Measurements from ENCODE around the gene CFDP1. TPM values are rescaled to one million over a fixed set of nuclear protein-coding genes. Genes with fewer than 3 reads are reported as not detected.

CFDP1 gene
- total RNA-seq, 2 donors from 2014 or later: 88.7 to 117 TPM

DNA sequence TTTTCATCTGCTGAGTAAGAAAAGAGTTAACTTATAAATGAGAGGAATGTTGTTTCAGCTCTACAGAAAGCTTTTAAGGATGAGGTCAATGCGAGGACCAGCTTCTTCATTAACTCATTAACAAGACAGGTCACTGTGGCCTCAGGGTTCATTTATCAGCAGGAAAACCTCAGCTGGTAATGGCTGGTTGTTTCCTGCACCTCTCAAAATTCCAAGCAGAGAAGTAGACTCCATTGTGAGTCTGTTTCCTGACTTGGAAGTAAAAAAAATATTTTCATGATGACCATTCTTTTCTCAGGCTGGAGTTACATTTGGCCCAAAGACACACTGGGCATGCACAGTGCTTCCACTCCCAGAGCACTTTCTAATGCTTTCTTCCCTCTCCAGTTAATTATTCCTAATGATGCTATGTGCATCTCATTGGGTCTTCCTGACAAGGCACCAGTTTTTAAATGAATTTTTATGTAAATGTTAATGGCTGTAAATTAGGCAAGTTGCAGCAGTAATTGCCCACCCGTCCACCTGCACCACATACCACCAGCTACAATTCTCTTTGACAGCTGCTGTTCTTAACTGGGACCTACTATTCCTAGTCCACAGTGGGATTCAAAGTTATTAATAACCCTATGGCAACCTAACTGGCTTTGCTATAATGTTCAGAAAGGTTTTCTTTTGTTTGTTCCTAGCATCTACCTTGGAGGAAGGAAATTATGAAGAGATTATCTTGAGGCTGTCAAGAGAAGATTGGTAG lies 92.4 kb downstream of the CFDP1 start:
- TF ChIP-seq CTCF (conservative IDR thresholded peaks at IDR 0.05): no peak
- H3K4me1 ChIP-seq (ENCODE audit: control insufficient read depth, insufficient read depth, low read length): peaks cover 2% of the 10 kb centered on the region
- Mint-ChIP-seq H3K36me3 (ENCODE audit: low read depth) (peaks cover 37% of the 10 kb centered on the region), H3K4me3 (no peak overlapping the region), H3K27ac (no peak overlapping the region), H3K27me3 (ENCODE audit: insufficient read depth) (no peaks in the 10 kb centered on the region), H3K9me3 (no peaks in the 10 kb centered on the region), H3K4me1 (peaks cover 11% of the 10 kb centered on the region)
- DNase-seq: no peak
- no peak overlapping the region for H3K4me3 ChIP-seq (ENCODE audit: low read length)
- peak overlapping the region; percentile 11 for H3K27ac ChIP-seq (ENCODE audit: low read depth, low read length)
- no peaks in the 10 kb centered on the region for H3K27me3 ChIP-seq (ENCODE audit: control insufficient read depth, insufficient read depth, low read length, poor library complexity, severe bottlenecking)
- no peaks in the 10 kb centered on the region for H3K9me3 ChIP-seq (ENCODE audit: control insufficient read depth, low read length)
- 83% methylated on average over 2 of the region's 2 CpGs; no CpG with 5 or more reads in 1 of the 2 experiments for WGBS, 2 experiments (ENCODE audit: insufficient coverage in 1 of 2, insufficient read length in 1 of 2)
- H3K36me3 ChIP-seq (ENCODE audit: control insufficient read depth, insufficient read depth, low read length): peaks cover 20% of the 10 kb centered on the region
- H3K9ac ChIP-seq (ENCODE audit: extremely low read depth, low read length, poor library complexity, severe bottlenecking): no peak overlapping the region

DNA sequence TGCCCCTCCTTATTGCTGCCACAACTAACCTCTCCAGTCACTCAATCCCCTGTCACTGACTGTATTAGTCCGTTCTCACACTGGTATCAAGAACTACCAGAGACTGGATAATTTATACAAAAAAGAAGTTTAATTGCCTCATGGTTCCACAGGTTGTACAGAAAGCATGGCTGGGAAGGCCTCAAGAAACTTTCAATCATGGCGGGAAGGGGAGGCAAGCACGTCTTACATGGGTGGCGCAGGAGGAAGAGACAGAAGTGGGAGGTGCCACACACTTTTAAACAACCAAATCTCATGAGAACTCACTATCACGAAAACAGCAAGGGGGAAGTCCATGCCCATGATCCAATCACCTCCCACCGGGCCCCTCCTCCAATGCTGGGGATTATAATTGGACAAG lies 95.9 kb downstream of the CFDP1 start:
- no peak overlapping the region for H3K4me3 ChIP-seq (ENCODE audit: low read length)
- 80 to 95% methylated on average over 1 to 6 of the region's 6 CpGs for WGBS, 2 experiments (ENCODE audit: insufficient coverage in 1 of 2, insufficient read length in 1 of 2)

DNA sequence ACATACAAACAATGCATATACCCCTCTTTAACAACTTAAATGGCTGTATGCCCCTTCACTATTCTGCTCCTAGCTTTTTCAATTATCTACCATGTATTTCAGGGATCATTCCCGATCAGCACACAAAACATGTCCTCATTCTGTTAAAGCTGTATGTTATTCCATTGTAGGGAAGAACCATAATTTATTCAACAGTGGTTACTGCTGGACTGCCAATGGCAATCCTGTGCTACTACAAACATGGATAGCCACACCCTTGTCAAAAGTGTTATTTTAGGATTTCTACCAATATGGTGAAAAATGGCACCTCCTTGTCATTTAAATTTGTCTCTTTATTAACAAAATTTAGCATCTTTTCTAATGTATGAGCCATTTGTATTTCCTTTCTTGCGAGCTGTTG lies 96.8 kb downstream of the CFDP1 start:
- Mint-ChIP-seq H3K36me3 (ENCODE audit: low read depth) (peaks cover 45% of the 10 kb centered on the region), H3K27ac (no peak overlapping the region), H3K9me3 (no peaks in the 10 kb centered on the region), H3K4me3 (no peak overlapping the region), H3K27me3 (ENCODE audit: insufficient read depth) (no peaks in the 10 kb centered on the region), H3K4me1 (peaks cover 3% of the 10 kb centered on the region)
- H3K27me3 ChIP-seq (ENCODE audit: control insufficient read depth, insufficient read depth, low read length, poor library complexity, severe bottlenecking): no peaks in the 10 kb centered on the region
- no peaks in the 10 kb centered on the region for H3K9me3 ChIP-seq (ENCODE audit: control insufficient read depth, low read length)
- no peak for TF ChIP-seq CTCF (conservative IDR thresholded peaks at IDR 0.05)
- H3K27ac ChIP-seq (ENCODE audit: low read depth, low read length): no peak overlapping the region
- H3K36me3 ChIP-seq (ENCODE audit: control insufficient read depth, insufficient read depth, low read length): peaks cover 10% of the 10 kb centered on the region
- no peak for DNase-seq
- no peak overlapping the region for H3K4me3 ChIP-seq (ENCODE audit: low read length)
- 94 to 100% methylated on average over 1 to 2 of the region's 2 CpGs for WGBS, 2 experiments (ENCODE audit: insufficient coverage in 1 of 2, insufficient read length in 1 of 2)
- H3K9ac ChIP-seq (ENCODE audit: extremely low read depth, low read length, poor library complexity, severe bottlenecking): no peak overlapping the region
- H3K4me1 ChIP-seq (ENCODE audit: control insufficient read depth, insufficient read depth, low read length): no peaks in the 10 kb centered on the region

More for the DNA sequence above, 95.9 kb downstream of the CFDP1 start:
- no peak overlapping the region for H3K9ac ChIP-seq (ENCODE audit: extremely low read depth, low read length, poor library complexity, severe bottlenecking)
- DNase-seq: no peak
- peaks cover 10% of the 10 kb centered on the region for H3K36me3 ChIP-seq (ENCODE audit: control insufficient read depth, insufficient read depth, low read length)
- Mint-ChIP-seq H3K9me3 (no peaks in the 10 kb centered on the region), H3K4me1 (peaks cover 6% of the 10 kb centered on the region), H3K4me3 (no peak overlapping the region), H3K27ac (no peak overlapping the region), H3K36me3 (ENCODE audit: low read depth) (peaks cover 42% of the 10 kb centered on the region), H3K27me3 (ENCODE audit: insufficient read depth) (no peaks in the 10 kb centered on the region)
- no peak for TF ChIP-seq CTCF (conservative IDR thresholded peaks at IDR 0.05)
- no peaks in the 10 kb centered on the region for H3K27me3 ChIP-seq (ENCODE audit: control insufficient read depth, insufficient read depth, low read length, poor library complexity, severe bottlenecking)
- H3K4me1 ChIP-seq (ENCODE audit: control insufficient read depth, insufficient read depth, low read length): no peaks in the 10 kb centered on the region
- no peaks in the 10 kb centered on the region for H3K9me3 ChIP-seq (ENCODE audit: control insufficient read depth, low read length)
- no peak overlapping the region for H3K27ac ChIP-seq (ENCODE audit: low read depth, low read length)

All from endodermal cell (in vitro differentiated cells).